ENCODE data around the gene DMRT2. TPM values are rescaled to one million over a fixed set of nuclear protein-coding genes. Genes with fewer than 3 reads are reported as not detected.

The DMRT2 gene
- total RNA-seq, 2 experiments from 2014 or later = 14.7 to 18.9 TPM

- intact Hi-C loops (cut with micrococcal nuclease; ENCODE audit: unreplicated experiment) = no loop called here
- H3K9me3 ChIP-seq (ENCODE audit: low read length) = no peaks in the 10 kb centered on the region
- no peaks in the 10 kb centered on the region for H3K36me3 ChIP-seq (ENCODE audit: insufficient read depth, low read length)
- CTCF ChIA-PET (ENCODE audit: unreplicated experiment) = interaction anchor here (0.6 kb wide), 1 partner anchor 186 kb away, joined by 3 read pairs; no protein-coding TSS in a partner anchor
- H3K4me3 ChIP-seq (ENCODE audit: low read depth, low read length, poor library complexity, severe bottlenecking) = no peak overlapping the region
- no peaks in the 10 kb centered on the region for H3K9me2 ChIP-seq (ENCODE audit: insufficient read depth, low read length)
- H3K79me2 ChIP-seq (ENCODE audit: insufficient read depth, low read depth, low read length) = no peaks in the 10 kb centered on the region
- no TSS peak for BruUV-seq (replicated peaks)
- no peak overlapping the region for H2AFZ ChIP-seq (ENCODE audit: low read length)
- POLR2A ChIA-PET = interaction anchor here (0.6 kb wide), 1 partner anchor 16 kb away, joined by 5 read pairs; no protein-coding TSS in a partner anchor
- no peak for TF ChIP-seq EZH2phosphoT487 (IDR thresholded peaks at IDR 0.05; ENCODE audit: borderline replicate concordance, low read depth, low read length)
- TF ChIP-seq CTCF (conservative IDR thresholded peaks at IDR 0.05; ENCODE audit: low read length) = no peak
- no peak overlapping the region for H3K4me2 ChIP-seq (ENCODE audit: low read length)
- DNase-seq (ENCODE audit: low spot score) = no peak
- no peak overlapping the region for H3K27ac ChIP-seq (ENCODE audit: low read depth, low read length, poor library complexity, severe bottlenecking)
- peaks cover 9% of the 10 kb centered on the region for H3K4me1 ChIP-seq (ENCODE audit: insufficient read depth, low read length, poor library complexity, severe bottlenecking)
- no peaks in the 10 kb centered on the region for H4K20me1 ChIP-seq (ENCODE audit: insufficient read depth, low read length)
Measured at GRCh38 chr9:1044643-1045042, 5.5 kb upstream of the DMRT2 start.

- intact Hi-C loops (cut with micrococcal nuclease; ENCODE audit: unreplicated experiment) = no loop called here
- no peak for TF ChIP-seq EZH2phosphoT487 (IDR thresholded peaks at IDR 0.05; ENCODE audit: borderline replicate concordance, low read depth, low read length)
- no peak for TF ChIP-seq CTCF (conservative IDR thresholded peaks at IDR 0.05; ENCODE audit: low read length)
- POLR2A ChIA-PET = interaction anchor here (1.0 to 1.7 kb wide), 3 partner anchors 13 to 340 kb away, joined by 3 to 6 read pairs (median 4); no protein-coding TSS in a partner anchor
Measured at GRCh38 chr9:1046639-1047572, 3.3 kb upstream of the DMRT2 start.

More at GRCh38 chr9:1046639-1047572, 3.3 kb upstream of the DMRT2 start:
- Histone ChIP-seq H3K4me2 (ENCODE audit: low read length) (no peak overlapping the region), H3K9me3 (ENCODE audit: low read length) (no peaks in the 10 kb centered on the region), H3K36me3 (ENCODE audit: insufficient read depth, low read length) (no peaks in the 10 kb centered on the region), H3K9me2 (ENCODE audit: insufficient read depth, low read length) (no peaks in the 10 kb centered on the region), H3K4me1 (ENCODE audit: insufficient read depth, low read length, poor library complexity, severe bottlenecking) (peaks cover 9% of the 10 kb centered on the region), H3K27ac (ENCODE audit: low read depth, low read length, poor library complexity, severe bottlenecking) (no peak overlapping the region), H3K79me2 (ENCODE audit: insufficient read depth, low read depth, low read length) (no peaks in the 10 kb centered on the region), H2AFZ (ENCODE audit: low read length) (peak overlapping the region; percentile 83; the same call in 1 of the 2 replicates), H4K20me1 (ENCODE audit: insufficient read depth, low read length) (no peaks in the 10 kb centered on the region), H3K4me3 (ENCODE audit: low read depth, low read length, poor library complexity, severe bottlenecking) (no peak overlapping the region)
- no peak for DNase-seq (ENCODE audit: low spot score)
- BruUV-seq (replicated peaks) = no TSS peak
- CTCF ChIA-PET (ENCODE audit: unreplicated experiment) = no interaction called here

Measured in OCI-LY7 (cell line).